Inferior parietal cortex (tissue), 1 donor: ENCODE data around the gene RARB.

Experiments used
- DNase-seq: peaks from one replicate; pipeline ENCODE4 v3.0.0-alpha.2; 2016; ENCODE audit errors: extremely low spot score

Gene RARB

DNA sequence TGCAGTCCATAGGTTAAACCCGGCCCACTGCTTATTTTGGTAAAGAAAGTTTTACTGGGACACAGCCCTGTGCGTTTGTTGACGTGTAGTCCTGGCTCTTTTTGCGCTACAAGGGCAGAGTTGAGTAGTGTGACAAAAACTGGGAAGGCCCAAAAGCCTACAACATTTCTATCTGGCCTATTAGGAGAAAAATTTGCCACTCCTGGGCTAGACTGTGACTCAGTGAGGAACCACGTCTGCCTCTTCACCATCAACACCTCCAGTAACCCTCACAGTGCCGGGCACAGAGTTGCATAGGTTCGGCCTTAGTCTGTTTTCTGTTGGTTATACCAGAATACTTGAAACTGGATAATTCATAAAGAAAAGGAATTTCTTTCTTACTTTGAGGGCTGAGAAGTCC lies 126.3 kb downstream of the RARB start:
- no peak for DNase-seq

DNA sequence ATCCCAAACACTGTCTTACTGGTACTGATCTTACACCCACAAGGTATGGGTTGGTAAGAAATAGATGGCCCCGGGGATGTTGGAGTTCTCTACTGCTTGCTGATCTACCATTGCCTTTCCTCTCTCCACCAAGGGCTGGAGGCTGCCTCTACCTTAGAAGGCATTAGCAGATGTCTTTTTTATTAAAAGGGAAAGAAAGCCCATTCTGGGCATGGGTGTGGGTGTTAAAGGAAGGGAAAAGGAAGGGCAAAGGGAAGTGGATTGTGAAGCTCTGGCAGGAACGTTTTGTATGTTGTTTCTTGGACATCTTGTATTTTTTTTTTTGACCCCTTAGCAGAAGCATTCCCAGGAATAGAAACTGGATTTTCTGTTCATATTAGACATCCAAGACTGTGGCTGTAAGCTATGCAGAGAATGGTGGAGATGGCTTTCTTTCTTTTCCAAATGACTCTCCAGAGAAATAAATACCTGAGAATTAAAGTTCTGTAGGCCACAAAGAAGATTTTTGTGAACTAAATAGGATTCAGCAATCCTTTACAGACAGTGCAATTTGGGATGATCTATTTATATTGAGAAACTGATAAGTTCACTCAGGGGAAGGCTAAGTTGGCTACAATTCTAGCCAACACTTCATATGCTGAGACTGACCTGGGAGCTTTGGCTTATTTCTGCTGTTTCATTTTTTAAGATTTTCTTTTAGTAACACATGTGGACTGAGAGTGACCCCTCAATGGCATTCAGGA lies 127.8 kb downstream of the RARB start:
- no peak for DNase-seq

DNA sequence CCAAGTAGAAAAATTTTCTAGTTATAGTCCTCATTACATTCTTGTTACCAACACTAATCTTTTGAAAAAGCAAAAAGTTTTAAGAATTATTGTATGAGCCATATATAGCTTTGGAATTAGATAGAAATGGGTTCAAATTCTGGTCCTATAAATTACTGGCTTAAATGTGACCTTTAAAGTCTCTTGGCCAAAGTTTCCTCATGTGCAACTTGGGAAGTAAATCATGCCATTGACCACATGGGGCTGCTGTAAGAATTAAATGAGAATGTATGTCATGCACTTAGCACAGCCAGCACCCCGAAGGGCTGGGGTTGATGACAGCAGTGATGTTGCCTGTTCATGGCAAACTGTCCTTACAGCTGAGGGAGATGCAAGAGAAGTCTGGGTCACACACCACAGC lies 128.4 kb downstream of the RARB start:
- no peak for DNase-seq

DNA sequence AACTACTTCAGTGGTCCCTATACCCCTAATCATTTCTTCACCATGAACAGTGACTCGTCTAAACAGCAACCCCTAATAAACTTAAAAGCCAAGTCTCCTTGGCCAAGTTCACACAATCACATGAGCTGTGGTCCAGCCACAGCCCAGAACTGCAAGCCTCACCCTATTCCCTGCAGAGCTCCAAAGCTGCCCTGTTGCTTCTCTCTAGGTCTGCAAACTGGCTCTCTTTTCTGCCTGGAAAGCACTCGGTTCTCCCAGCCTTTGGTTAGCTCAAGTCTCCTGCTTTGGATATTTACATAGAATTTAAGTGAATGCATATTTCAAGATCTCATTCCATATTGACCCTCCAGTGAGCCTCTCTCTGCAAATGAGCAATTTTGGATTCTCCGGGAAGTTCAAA lies 129.6 kb downstream of the RARB start:
- DNase-seq: no peak

DNA sequence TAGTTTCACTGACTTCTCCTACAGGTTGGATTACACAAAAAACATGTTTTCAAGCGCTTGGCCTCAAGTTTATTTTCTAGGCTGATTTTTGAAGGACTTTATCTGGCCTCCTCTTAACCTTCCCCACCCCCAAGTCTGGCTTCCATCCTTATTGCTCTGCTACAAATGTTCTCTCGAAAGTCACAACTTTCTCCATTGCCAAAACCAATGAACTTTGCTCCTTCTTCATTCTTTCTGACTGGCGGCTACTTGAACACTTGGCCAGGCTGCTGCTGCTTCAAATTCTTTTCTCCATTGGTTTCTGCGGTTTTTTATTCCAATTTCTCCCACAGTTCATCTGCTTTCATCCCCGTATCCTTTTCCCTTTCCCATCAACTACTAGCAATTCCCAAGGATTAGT lies 130.1 kb downstream of the RARB start:
- DNase-seq: no peak

DNA sequence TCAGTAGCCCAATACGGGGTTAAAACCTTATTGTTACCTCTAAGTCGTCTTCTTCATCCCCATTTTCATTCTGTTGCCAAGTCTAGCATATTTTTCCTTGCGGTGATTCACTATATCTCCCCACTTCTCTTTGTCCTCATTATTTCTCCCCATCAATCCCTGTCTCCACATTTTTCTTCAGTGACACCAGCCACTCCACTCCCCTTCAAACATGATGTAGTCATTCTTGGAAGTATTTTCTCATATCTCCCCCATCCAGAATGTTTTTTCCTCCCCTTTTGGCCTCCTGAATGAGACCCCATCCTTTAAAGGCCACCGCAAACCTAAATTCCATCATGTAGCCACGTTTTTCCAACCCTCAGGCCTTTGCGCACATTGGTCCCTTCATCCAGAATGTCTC lies 130.7 kb downstream of the RARB start:
- no peak for DNase-seq

DNA sequence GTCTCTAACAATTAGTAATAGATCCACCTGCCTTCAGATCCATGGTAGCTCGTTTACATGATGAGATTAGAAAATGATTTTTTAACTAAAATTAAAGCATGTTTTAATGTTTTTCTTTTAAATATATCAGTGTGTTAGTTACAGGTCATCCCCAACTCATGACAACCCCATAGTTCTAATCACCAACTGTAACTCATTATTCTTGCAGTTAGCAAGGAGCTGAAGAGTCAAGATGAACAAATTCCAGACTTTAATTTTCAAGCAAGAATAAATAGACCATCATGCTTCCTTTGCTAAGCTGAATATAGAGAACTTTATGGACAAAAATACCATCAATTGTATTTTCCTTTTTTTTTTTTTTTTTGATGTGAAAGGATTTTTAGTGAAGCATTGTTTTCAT lies 135.5 kb downstream of the RARB start:
- DNase-seq: no peak

DNA sequence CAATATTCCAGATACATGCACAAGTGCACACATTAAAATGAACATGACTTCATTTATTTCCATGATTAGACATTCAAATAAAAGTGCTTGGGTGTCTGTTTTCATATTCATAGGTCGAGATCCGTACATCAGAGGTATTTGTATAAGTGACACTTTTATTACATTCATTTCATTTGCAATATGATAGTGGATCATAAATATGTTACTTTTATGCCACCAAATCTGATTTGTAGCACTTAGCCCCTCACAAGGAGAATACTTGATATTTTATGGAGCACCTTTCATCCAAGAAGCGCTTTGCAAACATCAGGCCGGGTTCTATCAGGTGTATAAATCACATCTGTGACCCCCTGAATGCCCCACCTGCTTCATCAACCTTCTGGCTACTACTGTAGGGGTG lies 136.0 kb downstream of the RARB start:
- DNase-seq: no peak

DNA sequence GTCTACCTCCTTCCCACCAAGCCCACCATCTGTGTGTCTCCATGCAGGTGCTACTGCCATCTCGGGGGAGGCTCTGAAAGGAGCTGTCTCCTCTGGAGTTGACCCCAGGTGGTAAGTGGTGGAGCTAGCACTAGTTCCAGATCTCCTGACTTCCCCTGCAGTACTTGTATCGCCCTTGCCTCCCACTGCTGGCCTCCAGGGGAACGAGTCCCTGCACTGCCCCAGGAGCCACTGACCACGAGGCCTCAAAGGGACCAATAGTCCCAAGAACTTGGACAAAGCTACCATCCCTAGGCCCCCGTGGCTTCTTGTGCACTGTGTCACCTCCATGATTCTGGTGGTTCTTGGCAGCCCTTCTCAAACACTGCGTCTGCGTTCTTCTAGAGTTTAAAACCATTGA lies 137.7 kb downstream of the RARB start:
- no peak for DNase-seq

DNA sequence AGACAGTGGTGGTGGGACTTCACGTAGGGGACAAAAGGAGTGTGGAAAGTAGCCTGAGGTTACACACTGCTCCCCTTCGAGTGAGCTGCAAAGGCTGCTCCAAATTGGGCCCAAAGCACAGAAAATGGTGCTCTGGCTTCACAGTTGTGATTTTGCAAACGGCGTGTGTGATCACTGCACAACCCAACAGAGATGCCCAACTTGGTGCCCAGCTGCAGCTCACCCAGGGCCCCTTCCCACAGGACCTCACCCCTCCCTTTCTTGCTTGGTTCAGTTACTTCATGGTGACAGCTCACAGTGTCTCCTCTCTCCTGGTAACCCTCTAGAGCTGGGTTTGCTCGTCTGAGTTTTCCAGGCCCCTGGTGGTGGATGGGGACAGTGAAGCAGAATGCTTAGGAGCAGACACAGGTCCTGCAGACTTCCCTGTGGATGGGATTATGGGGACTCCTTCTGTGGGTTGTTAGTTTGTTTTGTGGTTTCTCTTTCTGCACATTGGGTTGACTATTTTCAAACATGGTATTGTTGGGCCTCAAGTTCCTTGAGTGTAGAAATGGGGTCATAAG lies 138.4 kb downstream of the RARB start:
- no peak for DNase-seq

DNA sequence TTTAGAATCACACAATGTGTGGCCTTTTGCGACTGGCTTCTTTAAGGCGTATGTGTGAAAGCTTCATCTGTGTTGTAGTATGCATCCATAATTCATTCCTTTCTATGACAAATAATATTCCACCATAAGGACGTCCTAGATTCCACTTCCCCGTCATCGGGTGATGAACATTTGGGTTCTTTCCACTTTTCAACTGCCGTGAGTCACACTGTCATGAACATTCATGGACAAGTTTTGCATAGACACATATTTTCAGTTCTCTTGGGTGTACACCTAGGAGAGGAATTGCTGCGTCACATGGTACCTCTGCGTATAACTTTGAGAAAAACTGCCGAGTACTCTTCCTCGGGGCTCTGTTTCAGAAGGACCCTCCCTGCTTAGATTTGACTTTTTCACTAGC lies 139.3 kb downstream of the RARB start:
- no peak for DNase-seq

DNA sequence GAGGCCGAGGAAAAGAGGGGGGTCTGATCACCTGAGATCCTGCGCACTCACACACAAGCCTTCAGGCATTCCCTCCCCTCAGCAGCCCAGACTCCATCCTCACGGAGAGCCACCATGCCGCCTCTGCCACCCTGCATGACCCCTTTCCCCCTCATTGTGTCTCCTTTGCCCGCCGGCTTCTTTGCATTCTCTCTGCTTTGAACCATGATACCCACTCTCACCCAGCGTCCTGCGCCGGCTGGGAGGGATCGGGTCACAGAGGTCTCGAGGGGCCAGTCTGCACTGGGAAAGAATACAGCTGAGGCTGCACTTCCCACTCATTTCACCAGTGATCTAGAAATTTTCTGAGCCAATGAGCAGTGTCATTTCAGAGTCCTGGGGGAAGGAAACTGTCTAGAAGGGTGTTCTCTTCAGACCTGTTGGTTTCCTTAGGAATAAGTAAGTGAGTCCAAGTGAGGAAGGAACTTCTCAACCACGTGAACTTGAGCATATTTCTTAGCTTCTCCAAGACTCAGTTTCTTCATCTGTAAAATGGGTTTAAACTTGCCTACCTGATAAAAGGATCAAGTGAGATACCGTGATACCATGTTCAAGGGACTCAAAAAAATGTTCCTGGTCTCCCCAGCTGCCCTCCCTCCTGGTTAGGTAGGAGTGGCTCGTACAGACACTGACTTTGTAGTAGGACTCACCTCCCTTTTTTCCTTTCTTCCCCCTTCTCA lies 139.9 kb downstream of the RARB start:
- DNase-seq: no peak

DNA sequence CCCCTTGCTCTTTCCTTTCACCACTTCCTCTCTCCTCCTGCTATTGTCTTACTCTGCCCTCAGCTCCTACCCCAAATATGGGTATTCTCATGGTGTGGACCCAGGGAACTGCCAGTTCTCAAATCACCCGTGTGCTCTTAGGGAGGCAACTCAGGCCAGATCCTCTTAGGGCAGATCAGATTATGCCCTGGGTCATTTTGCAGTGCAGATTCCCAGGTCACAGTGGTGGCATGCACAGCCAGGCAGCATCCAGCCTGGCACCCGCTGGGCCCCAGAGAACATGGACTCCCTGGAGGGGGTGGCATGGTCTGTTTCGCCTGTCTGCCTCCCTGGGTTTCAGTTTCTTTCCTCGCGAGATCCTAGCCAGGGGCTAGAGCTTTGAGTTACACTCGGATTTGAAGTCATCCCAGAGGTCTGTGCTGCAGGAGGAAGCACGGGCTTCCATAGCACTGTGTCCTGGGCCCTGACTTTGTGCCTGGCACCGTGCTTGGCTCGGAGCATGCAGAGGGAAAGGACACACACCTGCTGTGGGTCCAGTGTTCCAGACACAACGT lies 140.5 kb downstream of the RARB start:
- DNase-seq: no peak

DNA sequence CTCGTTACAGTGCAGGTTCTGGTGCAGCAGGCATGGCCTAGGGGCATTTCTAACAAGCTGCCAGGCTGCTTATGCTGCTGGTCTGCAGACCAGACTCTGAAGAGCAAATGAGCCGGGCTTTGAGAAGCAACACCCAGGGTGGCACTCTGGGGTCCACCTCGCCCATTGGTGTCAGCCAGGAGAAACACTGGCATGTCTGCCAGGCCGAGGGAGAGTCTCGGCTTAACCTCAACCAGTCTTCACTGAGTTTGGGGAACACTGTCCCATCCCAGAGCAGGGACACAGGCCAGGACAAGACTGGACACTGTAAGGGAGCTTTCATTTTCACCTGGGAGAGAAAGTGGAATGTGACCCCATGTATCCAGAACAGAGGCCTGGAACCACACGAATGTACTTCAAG lies 143.2 kb downstream of the RARB start:
- no peak for DNase-seq

DNA sequence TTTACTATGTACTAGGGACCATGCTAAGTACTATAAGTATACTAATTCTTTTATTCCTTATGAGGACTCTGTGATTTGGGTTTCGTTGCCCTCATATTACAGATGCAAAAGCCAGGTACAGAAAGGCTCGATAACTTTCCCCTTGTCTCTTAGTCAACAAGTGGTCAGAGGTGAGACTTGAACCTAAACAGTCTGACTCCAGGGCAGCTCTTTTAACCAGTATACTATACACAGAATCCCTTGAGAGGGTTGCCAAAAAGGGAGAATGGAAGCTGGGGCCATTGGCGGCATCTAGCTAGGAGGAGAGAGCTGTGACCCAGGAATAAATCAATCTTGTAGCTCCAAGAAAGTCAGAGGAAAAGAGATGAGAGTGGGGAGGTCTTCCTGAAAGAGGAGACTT lies 144.3 kb downstream of the RARB start:
- no peak for DNase-seq

DNA sequence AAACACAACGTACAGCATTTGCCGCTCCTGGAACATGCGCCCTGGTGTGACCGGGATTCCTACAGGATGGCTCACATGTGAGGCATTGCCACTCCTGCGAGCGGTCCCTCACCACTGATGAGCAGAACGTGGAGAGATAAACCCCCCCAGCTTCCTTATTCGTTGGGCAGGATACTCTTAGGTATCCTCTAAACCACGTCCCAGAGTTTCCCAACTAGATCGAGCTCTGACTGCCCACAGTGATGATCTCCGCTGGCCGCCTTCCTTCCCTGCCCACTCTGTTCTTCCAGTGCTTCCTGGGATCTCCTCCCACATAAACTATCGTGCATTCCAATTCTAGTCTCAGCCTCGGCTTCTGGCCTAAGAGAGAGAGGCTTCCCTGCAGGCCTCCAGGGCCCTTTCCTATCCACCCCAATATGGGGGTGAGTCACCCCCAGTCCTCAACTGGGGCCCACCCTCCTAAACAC lies 144.9 kb downstream of the RARB start:
- no peak for DNase-seq

DNA sequence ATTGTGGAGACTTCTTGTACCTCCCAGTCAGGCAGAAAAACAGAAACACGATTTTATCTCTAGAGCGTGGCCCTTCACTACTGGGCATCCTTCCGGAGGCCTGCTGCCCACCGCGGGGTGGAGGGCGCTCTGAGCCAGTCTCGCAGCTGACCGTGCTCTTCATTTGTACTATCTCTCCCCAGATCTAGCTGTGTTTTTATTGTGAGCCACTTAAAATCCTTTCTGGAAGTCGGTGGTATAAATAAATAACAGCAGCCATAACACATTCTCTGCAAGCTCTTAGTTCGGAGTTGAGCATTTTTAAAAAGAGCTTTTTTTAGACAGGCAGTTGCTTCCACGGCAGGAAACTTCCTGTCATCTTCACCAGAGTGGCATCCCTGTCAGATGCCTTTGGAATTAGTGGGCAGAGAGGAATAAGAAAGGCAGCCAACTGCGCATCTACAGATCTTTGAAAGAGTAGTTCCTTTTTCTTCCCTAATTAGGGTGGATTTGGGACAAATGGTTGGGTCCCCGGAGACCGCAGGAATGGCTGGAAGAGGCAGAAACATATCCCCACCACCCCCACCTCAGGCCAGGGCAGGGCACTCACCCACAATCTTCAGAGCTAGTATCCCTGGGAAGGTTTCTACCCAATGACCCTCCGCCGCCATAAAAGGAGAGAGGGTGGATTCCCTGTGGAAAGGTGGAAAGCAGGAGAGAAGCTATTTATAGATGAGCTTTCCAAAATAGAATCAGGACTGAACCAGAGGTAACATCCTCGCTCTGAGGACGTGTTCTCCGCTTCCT lies 145.5 kb downstream of the RARB start:
- no peak for DNase-seq

DNA sequence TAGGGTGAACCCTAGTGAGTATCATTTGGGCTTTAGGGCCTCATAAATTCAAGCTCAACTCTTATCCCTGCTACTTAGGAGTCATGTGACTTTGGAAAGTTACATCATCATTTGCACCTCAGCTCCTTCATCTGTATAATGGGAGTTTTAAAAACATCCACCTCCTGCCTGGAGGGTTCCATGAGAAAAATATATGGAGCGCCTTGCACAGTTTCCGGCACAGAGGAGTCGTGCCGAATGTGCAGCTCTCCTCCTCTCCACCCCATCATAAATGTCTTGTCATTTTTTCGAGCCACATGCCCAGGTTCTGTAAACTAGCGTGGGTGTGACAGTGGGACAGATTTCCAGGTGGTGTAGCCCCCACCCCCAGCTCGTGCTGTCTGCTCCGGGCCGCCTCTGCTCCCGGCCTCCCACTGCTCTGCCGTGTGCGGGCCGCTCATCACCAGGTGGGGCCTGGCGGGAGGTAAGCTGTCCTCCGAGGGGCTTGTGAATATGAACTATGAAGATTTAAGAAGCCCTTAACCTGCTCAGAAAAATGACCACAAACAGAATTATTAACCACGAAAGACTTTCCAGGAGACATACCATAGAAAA lies 146.2 kb downstream of the RARB start:
- DNase-seq: no peak

DNA sequence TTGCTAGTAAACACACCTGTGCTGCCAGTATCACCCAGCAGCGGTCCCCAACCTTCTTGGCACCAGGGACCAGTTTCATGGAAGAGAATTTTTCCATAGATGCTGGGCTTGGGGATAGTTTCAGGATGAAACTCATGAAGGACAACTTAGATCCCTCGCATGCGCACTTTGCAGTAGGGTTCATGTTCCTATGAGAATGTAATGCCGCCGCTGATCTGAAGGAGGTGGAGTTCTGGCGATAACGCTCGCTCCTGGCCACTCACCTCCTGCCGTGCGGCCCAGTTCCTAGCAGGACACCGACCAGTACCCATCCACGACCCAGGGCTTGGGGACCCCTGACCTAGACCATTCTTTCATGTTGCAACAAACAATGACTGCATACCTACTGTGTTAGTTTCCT lies 146.9 kb downstream of the RARB start:
- no peak for DNase-seq

DNA sequence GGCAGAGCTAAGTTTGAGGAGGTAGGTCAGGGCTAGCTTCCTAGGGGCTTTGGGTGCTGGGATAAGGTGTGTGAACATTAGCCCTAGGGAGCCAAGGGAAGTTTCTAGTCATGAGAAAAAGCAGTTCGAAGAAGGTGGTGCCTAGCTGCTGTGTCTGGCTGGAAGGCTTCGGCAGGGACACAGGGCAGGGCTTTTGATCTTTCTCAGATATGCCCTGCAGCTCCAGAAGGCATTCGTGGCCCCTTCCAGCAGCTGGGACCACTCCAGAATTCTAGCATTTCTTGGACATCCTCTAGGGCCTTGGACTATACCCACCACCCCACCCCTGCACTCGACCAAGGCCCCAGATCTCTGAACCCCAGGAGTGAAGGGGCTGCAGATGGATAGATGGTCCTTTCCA lies 148.1 kb downstream of the RARB start:
- no peak for DNase-seq

DNA sequence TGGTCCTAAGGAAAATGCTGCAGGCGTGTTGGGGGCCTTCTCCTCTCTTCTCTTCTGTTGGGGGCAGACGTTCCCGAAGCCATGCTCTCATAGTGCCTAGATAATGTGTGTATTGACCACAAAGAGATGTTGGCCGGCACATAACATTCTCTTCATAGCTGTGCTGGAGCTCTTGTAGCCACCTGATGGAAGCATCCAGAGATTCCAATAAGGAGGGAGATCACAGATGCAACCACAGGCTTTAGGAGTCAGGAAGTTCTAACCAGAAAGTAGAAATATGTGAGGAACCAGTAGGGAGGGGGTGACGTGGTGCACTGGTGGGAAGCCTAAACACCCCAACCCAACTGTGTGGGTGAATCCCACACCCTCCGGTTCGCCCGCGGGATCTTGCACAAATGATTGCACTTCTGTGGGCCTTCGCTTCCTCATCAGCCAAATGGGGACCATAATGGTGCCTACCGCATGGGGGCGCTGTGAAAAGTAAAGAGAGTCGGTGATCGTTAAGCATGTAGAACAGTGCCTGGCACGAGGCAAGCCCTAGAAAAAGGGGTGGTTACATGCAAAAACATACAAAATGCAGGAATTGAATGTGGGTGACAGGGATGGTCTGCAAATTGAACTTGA lies 148.9 kb downstream of the RARB start:
- DNase-seq: no peak
